ENCODE results near the gene FKRP.

- TF ChIP-seq CTCF (conservative IDR thresholded peaks at IDR 0.05 in 1 of 2, IDR thresholded peaks at IDR 0.05 in 1 of 2; ENCODE audit: low read depth in 1 of 2, low read length in 2 of 2) (no peak), EZH2 (IDR thresholded peaks at IDR 0.05; ENCODE audit: low read length, missing control alignments) (no peak)
These were observed 43.5 kb downstream of the FKRP start for GRCh38 chr19:46789371-46789770.
